Pancreas (tissue), 10 donors: ENCODE measurements around the gene FBXW12. TPM values are rescaled to one million over a fixed set of nuclear protein-coding genes. Genes with fewer than 3 reads are reported as not detected.
"Not testable (repeated sequence)": the region's sequence is repeated elsewhere in the genome, so short reads cannot be mapped to it uniquely, and the experiment has no call there.

Experiments used
- ATAC-seq, 4 donors: fragments of 200-7000 bp; cut with Tn5 transposase; one replicate each; pipeline versions ENCODE4 v1.8.0 to v1.9.1; 2020; ENCODE audit warnings: mild to moderate bottlenecking in 4 of 4, moderate library complexity in 4 of 4
- DNase-seq, 6 donors: peaks; one replicate each; pipeline ENCODE4 v3.0.0-alpha.2; 2020
- FAIRE-seq: peaks from 2 replicates; lab custom pipeline; 2012; peaks lifted over from hg19 to GRCh38; lab: Jason Lieb, UNC
- H3K27ac ChIP-seq, 4 donors: fragments of 200-600 bp; sonication (generic); 1 replicate in 3 of 4; 2 replicates in 1 of 4; pipeline versions ENCODE4 v1.5.0 to v1.8.0; 2020
- H3K27me3 ChIP-seq, 4 donors: fragments of 200-600 bp; one replicate each; pipeline ENCODE4 v1.8.0; 2021
- H3K36me3 ChIP-seq, 3 donors: fragments of 200-600 bp; sonication (generic) in 1 of 3; one replicate each; pipeline versions ENCODE4 v1.5.0 to v1.8.0; 2020 to 2021
- H3K4me1 ChIP-seq, 3 donors: fragments of 200-600 bp; one replicate each; pipeline ENCODE4 v1.8.0; 2021
- H3K4me3 ChIP-seq, 4 donors: fragments of 200-600 bp; sonication (generic) in 2 of 4; one replicate each; pipeline versions ENCODE4 v1.5.0 to v1.8.0; 2020 to 2021
- H3K9me3 ChIP-seq, 4 donors: fragments of 200-600 bp; one replicate each; pipeline ENCODE4 v1.8.0; 2021
- WGBS, 2 donors: extraction: QIAGEN DNeasy Blood & Tissue Kit; methylation state at CpG; one replicate each; pipeline ENCODE4 v1.1.7; 2013; 5-methylcytosine and 5-hydroxymethylcytosine counted together
- intact Hi-C, 3 donors: fragments of 100-400 bp; cut with DNase I; formaldehyde crosslinking; loops; one replicate each; pipeline versions ENCODE4 v1.11.1 to v1.14.2; 2022
- polyA plus RNA-seq, 2 donors: library from polyadenylated mRNA; stranded (reverse); fragments of 200-250 nt; gene quantifications; one replicate each; pipeline ENCODE4 v1.2.3, GENCODE V29; 2013
- total RNA-seq, 6 donors: library from RNA; stranded (reverse); fragmentation: NEBNext Ultra II Directional in 4 of 6; extraction: Animal tissue kit (Norgen Biotek cat#: 25700) in 4 of 6; gene quantifications; one replicate each; pipeline versions ENCODE4 v1.2.1 to v1.2.4, GENCODE V29; 2021 to 2023
- TF ChIP-seq, protein P1 (sequence below), 4 donors: fragments of 200-600 bp; sonication (generic) in 3 of 4; IDR thresholded peaks; one replicate each; pipeline versions ENCODE4 v1.5.0 to v1.8.0; 2021; ENCODE audit warnings: antibody characterized with exemption in 4 of 4
- donor health status: healthy with polysubstance abuse.
- donor health status: DM: no; HTN: no; CAD: no; lungs with moderate emphysema.
- donor health status: DM: no; HTN: no; CAD: no.
- donor health status: control.
- donor health status: control.
- donor health status: Bipolar disorder and iron deficiency.
- donor health status: DM: yes; HTN: yes; CAD: no.
- donor health status: DM: no; HTN: no; CAD: no.
- donor health status: DM: no; HTN: no; CAD: no.
- donor health status: DM: yes; HTN: yes; CAD: no.

Gene FBXW12
- 1 to 10 TPM; 3.3 to 9.6 (median 6.2) TPM for total RNA-seq
- polyA plus RNA-seq = 1 to 10 TPM; 2.7 to 5.6 TPM

DNA sequence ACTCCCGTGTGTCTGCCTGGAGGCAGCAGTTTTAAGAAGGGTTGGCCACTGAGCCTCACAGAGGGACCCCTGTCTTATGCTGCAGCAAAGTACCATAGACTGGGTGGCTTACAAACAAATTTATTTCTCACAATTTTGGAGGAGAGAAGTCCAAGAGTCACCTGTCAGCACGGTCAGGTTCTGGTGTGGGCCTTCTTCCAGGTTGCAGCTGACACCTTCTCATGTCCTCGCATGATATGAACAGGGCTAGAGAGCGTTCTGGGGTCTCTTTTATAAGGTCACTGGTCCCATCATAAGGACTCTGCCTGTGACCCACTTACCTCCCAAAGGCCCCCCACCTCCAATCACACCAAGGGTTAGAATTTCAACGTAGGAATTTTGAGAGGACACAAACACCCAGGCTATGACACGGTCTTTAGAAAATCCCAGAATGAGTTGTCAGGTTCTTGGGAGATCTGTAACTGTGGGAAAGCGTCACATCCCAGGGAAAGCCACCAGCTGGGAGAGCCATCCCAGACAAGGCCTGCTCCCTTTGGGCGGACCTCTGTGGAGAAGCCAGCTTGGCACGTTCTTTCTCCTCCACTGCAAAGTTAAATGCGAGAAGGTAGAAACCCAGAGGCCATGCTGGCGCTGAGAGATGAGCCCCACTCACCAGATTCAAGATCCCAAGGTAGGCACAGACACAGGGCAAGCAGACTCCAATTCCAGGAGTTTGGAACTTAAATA lies at the start of gene FBXW12:
TSS of gene FBXW12 (plus strand) at position 569 of the 726 bp plus-strand sequence. CDS start 549 bp downstream, outside the sequence.
- intact Hi-C loops = no loop called here
- H3K4me1 ChIP-seq = peaks cover 8 to 39% (median 13%) of the 10 kb centered on the region in 3 donors
- no peaks in the 10 kb centered on the region for H3K27me3 ChIP-seq
- FAIRE-seq = no peak
- TF ChIP-seq, protein P1, sequence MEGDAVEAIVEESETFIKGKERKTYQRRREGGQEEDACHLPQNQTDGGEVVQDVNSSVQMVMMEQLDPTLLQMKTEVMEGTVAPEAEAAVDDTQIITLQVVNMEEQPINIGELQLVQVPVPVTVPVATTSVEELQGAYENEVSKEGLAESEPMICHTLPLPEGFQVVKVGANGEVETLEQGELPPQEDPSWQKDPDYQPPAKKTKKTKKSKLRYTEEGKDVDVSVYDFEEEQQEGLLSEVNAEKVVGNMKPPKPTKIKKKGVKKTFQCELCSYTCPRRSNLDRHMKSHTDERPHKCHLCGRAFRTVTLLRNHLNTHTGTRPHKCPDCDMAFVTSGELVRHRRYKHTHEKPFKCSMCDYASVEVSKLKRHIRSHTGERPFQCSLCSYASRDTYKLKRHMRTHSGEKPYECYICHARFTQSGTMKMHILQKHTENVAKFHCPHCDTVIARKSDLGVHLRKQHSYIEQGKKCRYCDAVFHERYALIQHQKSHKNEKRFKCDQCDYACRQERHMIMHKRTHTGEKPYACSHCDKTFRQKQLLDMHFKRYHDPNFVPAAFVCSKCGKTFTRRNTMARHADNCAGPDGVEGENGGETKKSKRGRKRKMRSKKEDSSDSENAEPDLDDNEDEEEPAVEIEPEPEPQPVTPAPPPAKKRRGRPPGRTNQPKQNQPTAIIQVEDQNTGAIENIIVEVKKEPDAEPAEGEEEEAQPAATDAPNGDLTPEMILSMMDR (IDR thresholded peaks at IDR 0.05) = no peak
- ATAC-seq = peak; percentile 71 to 87 (median 83)
- H3K9me3 ChIP-seq = no peaks in the 10 kb centered on the region
- 38 to 39% methylated on average over 11 of the region's 11 CpGs for WGBS, 2 donors
- DNase-seq = peak; percentile 74 to 90 (median 84)
- H3K36me3 ChIP-seq = no peaks in the 10 kb centered on the region
- H3K4me3 ChIP-seq = peak within 1 kb of the TSS in 3 of 4 donors; percentile 2 to 34 (median 21)
- peak within 1 kb of the TSS; percentile 63 to 82 (median 80) for H3K27ac ChIP-seq

GRCh38 chr3:48331706-48332435 lies 40.1 kb upstream of the FBXW12 start:
- DNase-seq, ATAC-seq, FAIRE-seq, H3K9me3 ChIP-seq, H3K4me1 ChIP-seq, H3K4me3 ChIP-seq, intact Hi-C loops, H3K27ac ChIP-seq, H3K27me3 ChIP-seq, H3K36me3 ChIP-seq: not testable (repeated sequence)
- WGBS, 2 donors = 61 to 67% methylated on average over 10 of the region's 10 CpGs

DNA sequence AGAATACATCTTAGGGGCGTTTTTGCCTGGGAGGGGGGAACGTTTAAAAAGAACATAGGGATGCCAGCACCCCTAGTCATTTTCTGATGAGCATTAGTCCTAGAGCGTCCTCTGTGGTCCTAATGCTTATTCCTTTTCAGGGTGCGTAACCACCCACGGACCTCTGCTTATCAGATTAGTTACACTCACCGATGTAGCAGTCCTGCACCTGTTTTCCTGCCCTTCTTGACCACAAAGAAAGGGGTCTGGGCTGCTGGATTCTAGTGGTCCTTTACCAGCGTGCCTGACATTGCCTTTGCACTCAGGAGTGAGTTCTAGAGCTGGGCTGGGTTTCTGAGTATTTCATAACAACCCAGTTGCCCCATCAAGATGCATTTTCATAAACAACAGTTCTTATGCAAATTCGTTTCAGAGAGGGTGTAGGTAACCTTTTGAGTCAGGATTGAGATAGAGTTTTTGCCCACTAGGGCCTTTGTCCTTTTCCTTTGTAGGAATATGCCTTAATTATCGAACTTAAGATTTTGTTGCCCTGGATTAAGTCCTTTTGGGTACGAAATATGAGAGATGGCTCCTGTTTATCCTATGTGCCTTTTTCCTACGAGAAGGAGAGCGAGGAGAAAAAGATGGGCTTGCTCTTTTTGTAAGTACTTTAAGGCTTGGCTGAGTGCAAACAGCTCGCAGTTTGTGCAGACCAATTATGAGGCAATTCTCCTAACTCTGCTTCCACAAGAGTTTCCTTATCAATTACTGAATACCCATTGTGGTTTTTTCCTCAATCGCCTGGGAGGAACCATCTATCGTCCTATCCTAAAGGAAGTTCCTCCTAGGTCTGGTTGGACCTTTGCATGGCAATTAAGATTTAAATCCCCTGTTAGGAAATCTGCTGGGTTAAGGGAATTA lies 38.4 kb upstream of the FBXW12 start, which contains the start of gene SPINK8:
TSS of gene SPINK8 (minus strand) at position 316 of the 900 bp plus-strand sequence. CDS start 5,320 bp downstream, outside the sequence.
- ATAC-seq, intact Hi-C loops, H3K4me1 ChIP-seq, DNase-seq, FAIRE-seq, H3K9me3 ChIP-seq, H3K27me3 ChIP-seq, H3K36me3 ChIP-seq, H3K27ac ChIP-seq, H3K4me3 ChIP-seq: not testable (repeated sequence)
- 77 to 82% methylated on average over 15 of the region's 15 CpGs for WGBS, 2 donors

- no peak for FAIRE-seq
- intact Hi-C loops = no loop called here
- 81 to 86% methylated on average over 3 of the region's 3 CpGs for WGBS, 2 donors
Observed at GRCh38 chr3:48334605-48335004, 37.4 kb upstream of the FBXW12 start.

DNA sequence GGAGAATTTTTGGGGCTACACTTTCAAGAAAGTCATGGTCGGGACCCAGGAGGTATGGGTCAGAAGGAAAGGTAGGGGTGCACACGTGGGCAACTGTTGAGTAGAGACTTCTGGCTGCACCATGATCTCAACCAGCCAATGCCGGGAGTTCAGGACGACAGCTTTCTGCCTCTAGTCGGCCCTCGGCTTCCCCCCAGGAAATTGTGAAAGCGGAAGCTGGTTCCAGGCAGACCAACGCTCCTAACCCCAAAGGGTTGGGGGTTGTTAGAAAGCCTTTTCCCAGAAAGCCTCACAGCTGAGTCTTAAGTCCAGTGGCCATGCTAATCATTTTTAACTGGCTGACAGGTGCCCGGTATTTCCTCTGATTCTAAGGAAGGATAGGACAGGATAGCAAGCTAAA lies 36.7 kb upstream of the FBXW12 start:
- H3K4me1 ChIP-seq, H3K27ac ChIP-seq, intact Hi-C loops, H3K9me3 ChIP-seq, H3K4me3 ChIP-seq, H3K36me3 ChIP-seq, ATAC-seq, H3K27me3 ChIP-seq, FAIRE-seq: not testable (repeated sequence)
- 83 to 91% methylated on average over 9 of the region's 9 CpGs for WGBS, 2 donors
- peak in 1 of 6 donors; percentile 17 for DNase-seq

More at GRCh38 chr3:48334605-48335004, 37.4 kb upstream of the FBXW12 start:
- Histone ChIP-seq H3K9me3 (no peaks in the 10 kb centered on the region), H3K27me3 (no peaks in the 10 kb centered on the region), H3K36me3 (no peaks in the 10 kb centered on the region), H3K4me3 (no peak overlapping the region), H3K4me1 (no peaks in the 10 kb centered on the region), H3K27ac (no peak overlapping the region)
- ATAC-seq = no peak
- TF ChIP-seq, protein P1 (IDR thresholded peaks at IDR 0.05) = no peak
- no peak for DNase-seq

- not testable (repeated sequence) for ATAC-seq, H3K4me1 ChIP-seq
Observed at GRCh38 chr3:48337536-48337935, 34.5 kb upstream of the FBXW12 start.

More at GRCh38 chr3:48337536-48337935, 34.5 kb upstream of the FBXW12 start:
- H3K27ac ChIP-seq, H3K27me3 ChIP-seq, H3K9me3 ChIP-seq, H3K36me3 ChIP-seq, H3K4me3 ChIP-seq, intact Hi-C loops, DNase-seq, FAIRE-seq: not testable (repeated sequence)
- WGBS, 2 donors = 85 to 93% methylated on average over 5 of the region's 5 CpGs
